Measurements from ENCODE around the gene FBXL13. TPM values are rescaled to one million over a fixed set of nuclear protein-coding genes. Genes with fewer than 3 reads are reported as not detected.

The FBXL13 gene
- total RNA-seq, 1 donor from 2014 or later, result 0.45 TPM

GRCh38 chr7:102938679-102939078, 135.9 kb downstream of the FBXL13 start:
- Mint-ChIP-seq H3K4me3 (ENCODE audit: unreplicated experiment) (no peak overlapping the region), H3K27ac (ENCODE audit: unreplicated experiment) (no peak overlapping the region), H3K36me3 (ENCODE audit: low read depth) (peaks cover 5% of the 10 kb centered on the region), H3K27me3 (ENCODE audit: low read depth) (no peaks in the 10 kb centered on the region), H3K4me1 (ENCODE audit: low read depth) (peaks cover 27% of the 10 kb centered on the region), H3K9me3 (ENCODE audit: low read depth) (no peaks in the 10 kb centered on the region)
- DNase-seq (ENCODE audit: low spot score), result no peak
- no peak for TF ChIP-seq CTCF (IDR thresholded peaks at IDR 0.05)

- Mint-ChIP-seq H3K4me1 (ENCODE audit: low read depth) (peaks cover 5% of the 10 kb centered on the region), H3K27ac (ENCODE audit: unreplicated experiment) (peak overlapping the region; percentile 61), H3K9me3 (ENCODE audit: low read depth) (no peaks in the 10 kb centered on the region), H3K4me3 (ENCODE audit: unreplicated experiment) (no peak overlapping the region), H3K27me3 (ENCODE audit: low read depth) (no peaks in the 10 kb centered on the region), H3K36me3 (ENCODE audit: low read depth) (peaks cover 7% of the 10 kb centered on the region)
- TF ChIP-seq CTCF (IDR thresholded peaks at IDR 0.05), result no peak
- DNase-seq (ENCODE audit: low spot score), result no peak
Observed at GRCh38 chr7:102935450-102936115, 139.0 kb downstream of the FBXL13 start.

GRCh38 chr7:102934701-102935100, 139.9 kb downstream of the FBXL13 start:
- H3K27ac Mint-ChIP-seq (ENCODE audit: unreplicated experiment), result no peak overlapping the region
- peaks cover 5% of the 10 kb centered on the region for H3K4me1 Mint-ChIP-seq (ENCODE audit: low read depth)
- no peaks in the 10 kb centered on the region for H3K9me3 Mint-ChIP-seq (ENCODE audit: low read depth)
- no peak overlapping the region for H3K4me3 Mint-ChIP-seq (ENCODE audit: unreplicated experiment)
- DNase-seq (ENCODE audit: low spot score), result no peak
- H3K27me3 Mint-ChIP-seq (ENCODE audit: low read depth), result no peaks in the 10 kb centered on the region
- TF ChIP-seq CTCF (IDR thresholded peaks at IDR 0.05), result no peak
- H3K36me3 Mint-ChIP-seq (ENCODE audit: low read depth), result peaks cover 7% of the 10 kb centered on the region

GRCh38 chr7:102934239-102934638, 140.4 kb downstream of the FBXL13 start:
- Mint-ChIP-seq H3K4me1 (ENCODE audit: low read depth) (peaks cover 5% of the 10 kb centered on the region), H3K27ac (ENCODE audit: unreplicated experiment) (no peak overlapping the region), H3K27me3 (ENCODE audit: low read depth) (no peaks in the 10 kb centered on the region), H3K9me3 (ENCODE audit: low read depth) (no peaks in the 10 kb centered on the region), H3K36me3 (ENCODE audit: low read depth) (peaks cover 7% of the 10 kb centered on the region), H3K4me3 (ENCODE audit: unreplicated experiment) (no peak overlapping the region)
- no peak for TF ChIP-seq CTCF (IDR thresholded peaks at IDR 0.05)
- no peak for DNase-seq (ENCODE audit: low spot score)

GRCh38 chr7:102933763-102934162, 140.8 kb downstream of the FBXL13 start:
- peaks cover under 1% of the 10 kb centered on the region for H3K4me1 Mint-ChIP-seq (ENCODE audit: low read depth)
- no peak overlapping the region for H3K4me3 Mint-ChIP-seq (ENCODE audit: unreplicated experiment)
- no peaks in the 10 kb centered on the region for H3K27me3 Mint-ChIP-seq (ENCODE audit: low read depth)
- no peaks in the 10 kb centered on the region for H3K9me3 Mint-ChIP-seq (ENCODE audit: low read depth)
- no peak for DNase-seq (ENCODE audit: low spot score)
- H3K27ac Mint-ChIP-seq (ENCODE audit: unreplicated experiment), result no peak overlapping the region
- peaks cover 7% of the 10 kb centered on the region for H3K36me3 Mint-ChIP-seq (ENCODE audit: low read depth)
- no peak for TF ChIP-seq CTCF (IDR thresholded peaks at IDR 0.05)

Data from chondrocyte (in vitro differentiated cells).